Chondrocyte (in vitro differentiated cells): ENCODE results near the gene P2RX6. TPM values are rescaled to one million over a fixed set of nuclear protein-coding genes. Genes with fewer than 3 reads are reported as not detected.
A peak's percentile ranks its signal among the peaks of the same experiment; 100 is the strongest.
"Not testable (repeated sequence)": the region's sequence is repeated elsewhere in the genome, so short reads cannot be mapped to it uniquely, and the experiment has no call there.

Experiments used
- DNase-seq: peaks from one replicate; pipeline ENCODE4 v3.0.0; 2021; ENCODE audit warnings: mixed read lengths, low spot score
- H3K27ac Mint-ChIP-seq: one replicate; pipeline ENCODE4 v1.8.0; 2021; ENCODE audit warnings: mild to moderate bottlenecking, moderate library complexity, mixed read lengths; ENCODE audit not compliant: unreplicated experiment
- H3K27me3 Mint-ChIP-seq: 2 replicates; pipeline ENCODE4 v1.8.0; 2021; ENCODE audit warnings: low read depth, mixed read lengths
- H3K36me3 Mint-ChIP-seq: 2 replicates; pipeline ENCODE4 v1.8.0; 2021; ENCODE audit warnings: low read depth, mixed read lengths
- H3K4me1 Mint-ChIP-seq: 2 replicates; pipeline ENCODE4 v1.8.0; 2021; ENCODE audit warnings: low read depth, mild to moderate bottlenecking, mixed read lengths
- H3K4me3 Mint-ChIP-seq: one replicate; pipeline ENCODE4 v1.8.0; 2021; ENCODE audit warnings: mild to moderate bottlenecking, moderate library complexity, mixed read lengths; ENCODE audit not compliant: unreplicated experiment
- H3K9me3 Mint-ChIP-seq: 2 replicates; pipeline ENCODE4 v1.8.0; 2021; ENCODE audit warnings: low read depth, mixed read lengths
- CTCF ChIP-seq: fragments of 200-600 bp; sonication (generic); IDR thresholded peaks from 2 replicates; pipeline ENCODE4 v1.5.0; 2021; ENCODE audit warnings: antibody characterized with exemption, mild to moderate bottlenecking, moderate library complexity
- total RNA-seq: library from RNA; stranded (reverse); gene quantifications from 3 replicates; pipeline ENCODE4 v1.2.1, GENCODE V29; 2021

P2RX6 gene
- total RNA-seq, 1 donor from 2014 or later = 2.1 TPM

- Mint-ChIP-seq H3K9me3 (peaks cover 6% of the 10 kb centered on the region), H3K4me1 (peaks cover 3% of the 10 kb centered on the region), H3K27me3 (peaks cover 9% of the 10 kb centered on the region), H3K36me3 (no peaks in the 10 kb centered on the region), H3K27ac (no peak overlapping the region), H3K4me3 (no peak overlapping the region)
- no peak for TF ChIP-seq CTCF
- no peak for DNase-seq
Observed at GRCh38 chr22:21069375-21069774, 54.4 kb downstream of the P2RX6 start.

- no peak for TF ChIP-seq CTCF
- H3K4me1 Mint-ChIP-seq = peaks cover 3% of the 10 kb centered on the region
- H3K9me3 Mint-ChIP-seq = peaks cover 6% of the 10 kb centered on the region
- H3K27me3 Mint-ChIP-seq = peaks cover 1% of the 10 kb centered on the region
- no peaks in the 10 kb centered on the region for H3K36me3 Mint-ChIP-seq
- DNase-seq = peak; percentile 66
- no peak overlapping the region for H3K27ac Mint-ChIP-seq
- no peak overlapping the region for H3K4me3 Mint-ChIP-seq
Observed at GRCh38 chr22:21070690-21071615, 56.0 kb downstream of the P2RX6 start.

GRCh38 chr22:21071796-21072195 is 56.8 kb downstream of the P2RX6 start:
- not testable (repeated sequence) for H3K4me1 Mint-ChIP-seq, H3K36me3 Mint-ChIP-seq, H3K27ac Mint-ChIP-seq, H3K9me3 Mint-ChIP-seq, H3K4me3 Mint-ChIP-seq, DNase-seq, H3K27me3 Mint-ChIP-seq

- TF ChIP-seq CTCF = no peak
- no peak overlapping the region for H3K27ac Mint-ChIP-seq
- H3K9me3 Mint-ChIP-seq = peaks cover 6% of the 10 kb centered on the region
- H3K36me3 Mint-ChIP-seq = no peaks in the 10 kb centered on the region
- H3K27me3 Mint-ChIP-seq = no peaks in the 10 kb centered on the region
- peaks cover 3% of the 10 kb centered on the region for H3K4me1 Mint-ChIP-seq
- peak; percentile 39 for DNase-seq
- H3K4me3 Mint-ChIP-seq = no peak overlapping the region
Observed at GRCh38 chr22:21073023-21073422, 58.1 kb downstream of the P2RX6 start.

- Mint-ChIP-seq H3K4me1 (peaks cover 3% of the 10 kb centered on the region), H3K27me3 (no peaks in the 10 kb centered on the region), H3K9me3 (peaks cover 6% of the 10 kb centered on the region), H3K36me3 (no peaks in the 10 kb centered on the region), H3K27ac (peak overlapping the region; percentile 70), H3K4me3 (no peak overlapping the region)
- no peak for DNase-seq
- TF ChIP-seq CTCF = no peak
Observed at GRCh38 chr22:21073482-21073881, 58.5 kb downstream of the P2RX6 start.
